ENCODE measurements around the gene GPX4. TPM values are rescaled to one million over a fixed set of nuclear protein-coding genes. Genes with fewer than 3 reads are reported as not detected.

The GPX4 gene
- total and polyA plus RNA-seq, 2 experiments from 2014 or later: 351 to 573 TPM

DNA sequence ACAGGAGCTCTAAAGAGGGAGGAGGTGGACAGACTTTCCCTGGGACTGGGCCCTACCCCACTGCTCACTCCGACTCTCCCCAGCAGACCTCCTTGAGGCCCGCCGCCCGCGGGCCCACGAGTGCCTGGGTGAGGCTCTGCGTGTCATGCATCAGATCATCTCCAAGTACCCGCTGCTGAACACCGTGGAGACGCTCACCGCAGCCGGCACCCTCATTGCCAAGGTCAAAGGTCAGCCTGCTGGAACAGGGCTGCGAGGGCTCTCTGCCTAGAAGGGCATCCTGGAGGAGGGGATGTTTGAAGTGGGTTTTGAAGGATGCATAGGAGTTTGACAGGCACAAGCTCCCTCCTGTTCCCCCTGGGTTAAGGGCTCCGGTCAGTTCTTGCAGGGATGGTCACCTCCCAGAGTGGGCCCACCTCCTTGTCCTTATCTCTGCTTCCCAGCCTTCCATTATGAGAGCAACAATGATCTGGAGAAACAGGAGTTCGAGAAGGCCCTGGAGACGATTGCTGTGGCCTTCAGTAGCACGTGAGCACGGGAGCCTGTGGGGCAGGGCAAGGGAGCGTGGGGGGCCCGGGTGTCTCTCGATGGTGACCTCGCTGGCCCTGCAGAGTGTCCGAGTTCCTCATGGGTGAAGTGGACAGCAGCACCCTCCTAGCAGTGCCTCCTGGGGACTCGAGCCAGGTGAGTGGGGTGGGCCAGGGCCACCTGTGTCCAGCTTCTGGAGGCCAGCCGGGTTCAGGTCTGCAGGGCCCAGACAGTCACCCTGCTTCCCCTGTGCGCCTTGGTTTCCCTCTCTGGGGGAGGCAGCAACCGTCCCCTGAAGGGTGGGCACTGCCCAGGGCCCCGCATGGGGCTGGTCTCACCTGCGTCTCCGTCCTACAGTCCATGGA is 30.5 kb upstream of the GPX4 start:
- 0 out of 2 replicates have a peak, but pooled peaks cover 3% of the 10 kb centered on the region for H4K20me1 ChIP-seq (replicated peaks; ENCODE audit: insufficient read depth)
- H3K27me3 ChIP-seq (ENCODE audit: insufficient read depth): 0 out of 2 replicates have a peak, but pooled peaks cover 5% of the 10 kb centered on the region
- H3K4me1 ChIP-seq (ENCODE audit: insufficient read depth): no peaks in the 10 kb centered on the region
- Mint-ChIP-seq H3K4me3 (no peak overlapping the region), H3K9me3 (no peaks in the 10 kb centered on the region), H3K4me1 (peaks cover 9% of the 10 kb centered on the region; the same call in 1 of the 3 replicates), H3K27ac (no peak overlapping the region), H3K36me3 (ENCODE audit: low read depth) (peaks cover 27% of the 10 kb centered on the region), H3K27me3 (ENCODE audit: insufficient read depth, low read depth, poor library complexity) (peaks cover 14% of the 10 kb centered on the region)
- ATAC-seq (no peak), DNase-seq (ENCODE audit: low spot score) (no peak)
- 0 out of 2 replicates have a peak, but pooled peaks cover 4% of the 10 kb centered on the region for H3K79me2 ChIP-seq (replicated peaks; ENCODE audit: insufficient read depth)
- H3K4me2 ChIP-seq: no peak overlapping the region
- TF ChIP-seq, protein P1, sequence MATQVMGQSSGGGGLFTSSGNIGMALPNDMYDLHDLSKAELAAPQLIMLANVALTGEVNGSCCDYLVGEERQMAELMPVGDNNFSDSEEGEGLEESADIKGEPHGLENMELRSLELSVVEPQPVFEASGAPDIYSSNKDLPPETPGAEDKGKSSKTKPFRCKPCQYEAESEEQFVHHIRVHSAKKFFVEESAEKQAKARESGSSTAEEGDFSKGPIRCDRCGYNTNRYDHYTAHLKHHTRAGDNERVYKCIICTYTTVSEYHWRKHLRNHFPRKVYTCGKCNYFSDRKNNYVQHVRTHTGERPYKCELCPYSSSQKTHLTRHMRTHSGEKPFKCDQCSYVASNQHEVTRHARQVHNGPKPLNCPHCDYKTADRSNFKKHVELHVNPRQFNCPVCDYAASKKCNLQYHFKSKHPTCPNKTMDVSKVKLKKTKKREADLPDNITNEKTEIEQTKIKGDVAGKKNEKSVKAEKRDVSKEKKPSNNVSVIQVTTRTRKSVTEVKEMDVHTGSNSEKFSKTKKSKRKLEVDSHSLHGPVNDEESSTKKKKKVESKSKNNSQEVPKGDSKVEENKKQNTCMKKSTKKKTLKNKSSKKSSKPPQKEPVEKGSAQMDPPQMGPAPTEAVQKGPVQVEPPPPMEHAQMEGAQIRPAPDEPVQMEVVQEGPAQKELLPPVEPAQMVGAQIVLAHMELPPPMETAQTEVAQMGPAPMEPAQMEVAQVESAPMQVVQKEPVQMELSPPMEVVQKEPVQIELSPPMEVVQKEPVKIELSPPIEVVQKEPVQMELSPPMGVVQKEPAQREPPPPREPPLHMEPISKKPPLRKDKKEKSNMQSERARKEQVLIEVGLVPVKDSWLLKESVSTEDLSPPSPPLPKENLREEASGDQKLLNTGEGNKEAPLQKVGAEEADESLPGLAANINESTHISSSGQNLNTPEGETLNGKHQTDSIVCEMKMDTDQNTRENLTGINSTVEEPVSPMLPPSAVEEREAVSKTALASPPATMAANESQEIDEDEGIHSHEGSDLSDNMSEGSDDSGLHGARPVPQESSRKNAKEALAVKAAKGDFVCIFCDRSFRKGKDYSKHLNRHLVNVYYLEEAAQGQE (IDR thresholded peaks at IDR 0.05; ENCODE audit: unreplicated experiment): no peak
- TF ChIP-seq JUNB (IDR thresholded peaks at IDR 0.05; ENCODE audit: unreplicated experiment) (no peak), EZH2phosphoT487 (IDR thresholded peaks at IDR 0.05; ENCODE audit: unreplicated experiment) (no peak), POLR2AphosphoS5 (IDR thresholded peaks at IDR 0.05; ENCODE audit: low read depth) (no peak), EZH2 (IDR thresholded peaks at IDR 0.05; ENCODE audit: low read depth, unreplicated experiment) (no peak), NANOG (IDR thresholded peaks at IDR 0.05; ENCODE audit: borderline replicate concordance) (no peak), STAT1 (IDR thresholded peaks at IDR 0.05; ENCODE audit: unreplicated experiment) (no peak), ZNF114 (CRISPR knock-in tag; IDR thresholded peaks at IDR 0.05) (no peak)
- TF ChIP-seq, protein P2, sequence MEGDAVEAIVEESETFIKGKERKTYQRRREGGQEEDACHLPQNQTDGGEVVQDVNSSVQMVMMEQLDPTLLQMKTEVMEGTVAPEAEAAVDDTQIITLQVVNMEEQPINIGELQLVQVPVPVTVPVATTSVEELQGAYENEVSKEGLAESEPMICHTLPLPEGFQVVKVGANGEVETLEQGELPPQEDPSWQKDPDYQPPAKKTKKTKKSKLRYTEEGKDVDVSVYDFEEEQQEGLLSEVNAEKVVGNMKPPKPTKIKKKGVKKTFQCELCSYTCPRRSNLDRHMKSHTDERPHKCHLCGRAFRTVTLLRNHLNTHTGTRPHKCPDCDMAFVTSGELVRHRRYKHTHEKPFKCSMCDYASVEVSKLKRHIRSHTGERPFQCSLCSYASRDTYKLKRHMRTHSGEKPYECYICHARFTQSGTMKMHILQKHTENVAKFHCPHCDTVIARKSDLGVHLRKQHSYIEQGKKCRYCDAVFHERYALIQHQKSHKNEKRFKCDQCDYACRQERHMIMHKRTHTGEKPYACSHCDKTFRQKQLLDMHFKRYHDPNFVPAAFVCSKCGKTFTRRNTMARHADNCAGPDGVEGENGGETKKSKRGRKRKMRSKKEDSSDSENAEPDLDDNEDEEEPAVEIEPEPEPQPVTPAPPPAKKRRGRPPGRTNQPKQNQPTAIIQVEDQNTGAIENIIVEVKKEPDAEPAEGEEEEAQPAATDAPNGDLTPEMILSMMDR (conservative IDR thresholded peaks at IDR 0.05; ENCODE audit: low read depth in 2 of 2): no peak
- TF ChIP-seq, protein P3, sequence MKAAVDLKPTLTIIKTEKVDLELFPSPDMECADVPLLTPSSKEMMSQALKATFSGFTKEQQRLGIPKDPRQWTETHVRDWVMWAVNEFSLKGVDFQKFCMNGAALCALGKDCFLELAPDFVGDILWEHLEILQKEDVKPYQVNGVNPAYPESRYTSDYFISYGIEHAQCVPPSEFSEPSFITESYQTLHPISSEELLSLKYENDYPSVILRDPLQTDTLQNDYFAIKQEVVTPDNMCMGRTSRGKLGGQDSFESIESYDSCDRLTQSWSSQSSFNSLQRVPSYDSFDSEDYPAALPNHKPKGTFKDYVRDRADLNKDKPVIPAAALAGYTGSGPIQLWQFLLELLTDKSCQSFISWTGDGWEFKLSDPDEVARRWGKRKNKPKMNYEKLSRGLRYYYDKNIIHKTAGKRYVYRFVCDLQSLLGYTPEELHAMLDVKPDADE (IDR thresholded peaks at IDR 0.05): no peak
- TF ChIP-seq, protein P4, sequence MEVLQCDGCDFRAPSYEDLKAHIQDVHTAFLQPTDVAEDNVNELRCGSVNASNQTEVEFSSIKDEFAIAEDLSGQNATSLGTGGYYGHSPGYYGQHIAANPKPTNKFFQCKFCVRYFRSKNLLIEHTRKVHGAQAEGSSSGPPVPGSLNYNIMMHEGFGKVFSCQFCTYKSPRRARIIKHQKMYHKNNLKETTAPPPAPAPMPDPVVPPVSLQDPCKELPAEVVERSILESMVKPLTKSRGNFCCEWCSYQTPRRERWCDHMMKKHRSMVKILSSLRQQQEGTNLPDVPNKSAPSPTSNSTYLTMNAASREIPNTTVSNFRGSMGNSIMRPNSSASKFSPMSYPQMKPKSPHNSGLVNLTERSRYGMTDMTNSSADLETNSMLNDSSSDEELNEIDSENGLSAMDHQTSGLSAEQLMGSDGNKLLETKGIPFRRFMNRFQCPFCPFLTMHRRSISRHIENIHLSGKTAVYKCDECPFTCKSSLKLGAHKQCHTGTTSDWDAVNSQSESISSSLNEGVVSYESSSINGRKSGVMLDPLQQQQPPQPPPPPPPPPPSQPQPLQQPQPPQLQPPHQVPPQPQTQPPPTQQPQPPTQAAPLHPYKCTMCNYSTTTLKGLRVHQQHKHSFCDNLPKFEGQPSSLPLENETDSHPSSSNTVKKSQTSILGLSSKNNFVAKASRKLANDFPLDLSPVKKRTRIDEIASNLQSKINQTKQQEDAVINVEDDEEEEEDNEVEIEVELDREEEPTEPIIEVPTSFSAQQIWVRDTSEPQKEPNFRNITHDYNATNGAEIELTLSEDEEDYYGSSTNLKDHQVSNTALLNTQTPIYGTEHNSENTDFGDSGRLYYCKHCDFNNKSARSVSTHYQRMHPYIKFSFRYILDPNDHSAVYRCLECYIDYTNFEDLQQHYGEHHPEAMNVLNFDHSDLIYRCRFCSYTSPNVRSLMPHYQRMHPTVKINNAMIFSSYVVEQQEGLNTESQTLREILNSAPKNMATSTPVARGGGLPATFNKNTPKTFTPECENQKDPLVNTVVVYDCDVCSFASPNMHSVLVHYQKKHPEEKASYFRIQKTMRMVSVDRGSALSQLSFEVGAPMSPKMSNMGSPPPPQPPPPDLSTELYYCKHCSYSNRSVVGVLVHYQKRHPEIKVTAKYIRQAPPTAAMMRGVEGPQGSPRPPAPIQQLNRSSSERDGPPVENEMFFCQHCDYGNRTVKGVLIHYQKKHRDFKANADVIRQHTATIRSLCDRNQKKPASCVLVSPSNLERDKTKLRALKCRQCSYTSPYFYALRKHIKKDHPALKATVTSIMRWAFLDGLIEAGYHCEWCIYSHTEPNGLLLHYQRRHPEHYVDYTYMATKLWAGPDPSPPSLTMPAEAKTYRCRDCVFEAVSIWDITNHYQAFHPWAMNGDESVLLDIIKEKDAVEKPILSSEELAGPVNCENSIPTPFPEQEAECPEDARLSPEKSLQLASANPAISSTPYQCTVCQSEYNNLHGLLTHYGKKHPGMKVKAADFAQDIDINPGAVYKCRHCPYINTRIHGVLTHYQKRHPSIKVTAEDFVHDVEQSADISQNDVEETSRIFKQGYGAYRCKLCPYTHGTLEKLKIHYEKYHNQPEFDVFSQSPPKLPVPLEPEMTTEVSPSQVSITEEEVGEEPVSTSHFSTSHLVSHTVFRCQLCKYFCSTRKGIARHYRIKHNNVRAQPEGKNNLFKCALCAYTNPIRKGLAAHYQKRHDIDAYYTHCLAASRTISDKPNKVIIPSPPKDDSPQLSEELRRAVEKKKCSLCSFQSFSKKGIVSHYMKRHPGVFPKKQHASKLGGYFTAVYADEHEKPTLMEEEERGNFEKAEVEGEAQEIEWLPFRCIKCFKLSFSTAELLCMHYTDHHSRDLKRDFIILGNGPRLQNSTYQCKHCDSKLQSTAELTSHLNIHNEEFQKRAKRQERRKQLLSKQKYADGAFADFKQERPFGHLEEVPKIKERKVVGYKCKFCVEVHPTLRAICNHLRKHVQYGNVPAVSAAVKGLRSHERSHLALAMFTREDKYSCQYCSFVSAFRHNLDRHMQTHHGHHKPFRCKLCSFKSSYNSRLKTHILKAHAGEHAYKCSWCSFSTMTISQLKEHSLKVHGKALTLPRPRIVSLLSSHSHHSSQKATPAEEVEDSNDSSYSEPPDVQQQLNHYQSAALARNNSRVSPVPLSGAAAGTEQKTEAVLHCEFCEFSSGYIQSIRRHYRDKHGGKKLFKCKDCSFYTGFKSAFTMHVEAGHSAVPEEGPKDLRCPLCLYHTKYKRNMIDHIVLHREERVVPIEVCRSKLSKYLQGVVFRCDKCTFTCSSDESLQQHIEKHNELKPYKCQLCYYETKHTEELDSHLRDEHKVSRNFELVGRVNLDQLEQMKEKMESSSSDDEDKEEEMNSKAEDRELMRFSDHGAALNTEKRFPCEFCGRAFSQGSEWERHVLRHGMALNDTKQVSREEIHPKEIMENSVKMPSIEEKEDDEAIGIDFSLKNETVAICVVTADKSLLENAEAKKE (CRISPR knock-in tag; IDR thresholded peaks at IDR 0.05): no peak
- H3K36me3 ChIP-seq (ENCODE audit: insufficient read depth): peaks cover 4% of the 10 kb centered on the region; the same call in 1 of the 2 replicates
- H3K27ac ChIP-seq (ENCODE audit: low read depth): no peak overlapping the region
- no peak overlapping the region for H2AFZ ChIP-seq
- no peaks in the 10 kb centered on the region for H3K9me2 ChIP-seq (ENCODE audit: insufficient read depth)
- no peak overlapping the region for H3K4me3 ChIP-seq
- H3F3A ChIP-seq (replicated peaks; ENCODE audit: low read depth): peaks cover 18% of the 10 kb centered on the region
